GM19238 (cell line): Measurements from ENCODE around the gene P2RX6.
"Not testable (repeated sequence)": the region's sequence is repeated elsewhere in the genome, so short reads cannot be mapped to it uniquely, and the experiment has no call there.

Experiments used
- DNase-seq: peaks from one replicate; pipeline ENCODE4 v3.0.0; 2011; ENCODE audit warnings: low spot score; ENCODE audit not compliant: insufficient read length

Gene P2RX6

DNA sequence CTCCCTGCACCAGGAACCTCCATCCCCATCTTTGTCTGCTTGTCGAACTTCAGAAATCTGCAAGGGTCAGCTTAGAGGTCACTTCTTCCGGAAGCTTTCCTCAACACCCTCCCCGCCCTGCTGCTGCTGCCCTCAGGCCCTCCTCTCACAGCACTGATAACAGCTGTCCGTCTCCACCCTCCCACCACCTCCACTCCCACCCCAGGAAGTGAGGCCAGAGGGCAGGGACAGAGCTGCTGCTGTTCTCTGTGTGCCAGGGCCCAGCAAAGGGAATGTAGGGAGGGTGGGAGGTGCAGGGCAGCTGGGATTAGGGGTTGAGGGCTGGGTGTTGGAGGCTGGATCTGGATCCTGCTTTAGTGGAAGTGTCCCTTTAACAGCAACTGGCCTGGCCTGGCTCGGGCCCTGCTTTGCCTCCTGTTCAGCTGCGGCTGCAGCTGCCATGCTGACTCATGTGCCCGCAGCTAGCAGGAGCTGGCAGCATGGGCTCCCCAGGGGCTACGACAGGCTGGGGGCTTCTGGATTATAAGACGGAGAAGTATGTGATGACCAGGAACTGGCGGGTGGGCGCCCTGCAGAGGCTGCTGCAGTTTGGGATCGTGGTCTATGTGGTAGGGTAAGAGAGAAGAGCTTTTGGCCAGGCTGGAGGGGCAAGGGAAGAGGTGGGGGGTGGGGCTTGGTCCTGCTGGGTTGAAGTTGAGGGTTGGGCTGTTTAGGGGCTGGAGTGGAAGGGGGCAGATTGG, at the start of gene P2RX6:
Gene P2RX6, plus strand, starts transcription at position 440 of the 740 bp plus-strand sequence. Its CDS starts 10 bp downstream, at position 450.
- DNase-seq = no peak

DNA sequence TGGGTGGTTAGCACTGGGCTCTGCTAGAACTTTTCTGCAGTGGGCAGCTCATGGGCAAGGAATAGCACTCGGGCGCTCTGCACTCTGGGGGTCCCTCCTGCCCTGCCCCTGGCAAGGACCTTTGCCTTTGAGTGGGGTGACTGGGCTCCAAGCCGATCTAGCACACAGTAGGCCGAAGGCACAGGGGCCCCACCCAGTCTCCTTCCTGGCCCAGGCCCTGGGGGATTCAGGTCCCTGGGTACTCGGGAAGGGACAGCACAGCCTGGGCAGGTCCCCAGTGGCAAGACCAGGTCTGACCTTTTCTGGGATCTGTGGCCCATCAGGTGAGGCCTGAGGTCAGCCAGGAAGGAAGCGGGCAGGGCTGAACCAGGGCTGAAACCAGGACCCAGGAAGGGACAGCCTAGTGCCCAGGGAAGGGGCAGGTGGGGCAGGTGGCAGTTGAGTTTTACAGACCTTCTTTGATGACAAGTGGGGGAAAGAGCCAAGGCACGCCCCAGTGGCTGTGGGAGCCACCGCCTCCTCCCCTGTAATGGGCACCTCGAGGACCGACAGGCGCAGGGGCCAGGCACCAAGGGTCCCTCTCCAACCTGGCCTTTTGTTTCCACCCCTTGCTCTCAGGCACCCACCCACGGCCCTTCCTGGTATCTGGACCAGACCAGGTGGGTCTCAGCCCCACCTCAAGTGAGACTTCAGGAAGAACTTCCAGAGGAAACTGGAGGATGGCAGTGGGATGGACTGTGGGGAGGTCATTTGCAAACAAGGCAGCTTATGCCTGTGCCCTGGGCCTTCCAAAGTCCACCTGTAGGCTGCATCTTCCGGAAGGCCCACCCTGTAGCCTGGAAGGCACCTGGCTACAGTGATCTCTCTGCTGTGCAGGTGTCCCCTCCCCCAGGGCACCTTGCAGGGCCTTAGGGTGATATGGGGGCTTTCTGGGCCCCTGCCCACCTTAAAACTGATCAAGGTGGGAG, 48.8 kb upstream of the P2RX6 start:
- DNase-seq = no peak

DNA sequence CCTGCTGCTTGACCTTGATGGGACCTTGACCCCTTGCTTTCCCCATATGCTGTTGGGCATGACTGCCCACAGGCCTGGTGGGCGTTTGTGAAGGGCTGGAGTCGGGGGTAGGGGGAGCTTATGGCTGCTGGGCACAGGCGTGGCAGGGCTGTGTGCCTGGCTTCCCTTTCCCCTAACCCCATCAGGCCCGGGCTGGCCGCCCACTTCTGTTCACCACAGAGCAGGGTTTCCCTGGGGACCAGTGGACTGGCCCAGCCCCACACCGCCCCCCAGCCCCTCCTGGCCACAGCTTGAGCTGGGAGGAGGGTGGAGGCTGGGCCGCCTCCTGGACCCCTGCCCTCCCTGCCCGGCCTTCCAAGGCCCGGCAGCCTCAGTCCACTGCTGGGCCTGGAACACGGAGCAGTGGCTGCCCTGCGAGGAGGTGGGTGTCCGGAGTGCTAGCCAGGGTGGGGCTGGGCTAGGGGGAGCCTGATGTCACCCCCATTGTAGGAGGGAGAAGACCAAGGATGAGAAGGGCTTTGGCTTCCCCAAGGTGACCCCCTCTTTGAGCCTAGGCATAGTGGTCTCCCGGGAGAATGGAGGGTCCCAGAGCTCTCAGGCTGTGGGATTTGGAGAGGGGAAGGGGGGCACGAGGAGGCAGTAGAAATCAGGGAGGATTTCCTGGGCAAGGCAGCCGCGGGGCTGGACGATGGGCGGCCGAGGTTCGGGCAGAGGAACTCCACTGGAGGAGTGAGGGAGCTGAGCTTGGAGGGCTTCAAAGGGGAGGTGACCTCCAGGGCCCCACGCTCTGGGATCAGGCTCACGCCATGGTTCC, 47.9 kb upstream of the P2RX6 start, which contains the start of gene AIFM3:
Gene AIFM3, plus strand, starts transcription at position 373 of the 814 bp plus-strand sequence. CDS start 690 bp downstream, outside the sequence.
- no peak for DNase-seq

DNA sequence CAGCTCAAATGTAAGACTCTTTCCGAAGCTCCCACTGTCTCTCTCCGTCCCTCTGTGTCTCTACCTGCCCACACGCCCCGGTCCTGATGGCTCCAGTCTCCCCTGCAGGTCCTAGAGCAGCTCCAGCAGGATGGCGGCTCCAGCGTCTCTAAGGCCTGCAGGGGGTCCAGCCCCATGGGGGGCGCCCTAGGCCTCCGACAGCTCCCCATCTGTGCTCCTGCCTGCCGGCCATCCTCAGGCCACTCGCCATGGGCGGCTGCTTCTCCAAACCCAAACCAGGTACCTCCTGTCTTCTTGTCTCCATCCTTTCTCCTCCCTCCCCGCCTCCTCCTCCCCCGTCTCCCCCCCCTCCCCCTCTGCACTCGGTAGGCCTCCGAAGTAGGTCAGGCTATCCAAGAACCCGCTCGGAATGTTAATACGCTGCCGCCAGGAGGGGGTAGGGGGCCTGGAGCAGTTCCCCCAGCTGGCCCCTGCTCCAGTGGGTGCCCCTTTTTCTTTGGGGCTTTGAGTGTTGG, 47.2 kb upstream of the P2RX6 start:
- no peak for DNase-seq

DNA sequence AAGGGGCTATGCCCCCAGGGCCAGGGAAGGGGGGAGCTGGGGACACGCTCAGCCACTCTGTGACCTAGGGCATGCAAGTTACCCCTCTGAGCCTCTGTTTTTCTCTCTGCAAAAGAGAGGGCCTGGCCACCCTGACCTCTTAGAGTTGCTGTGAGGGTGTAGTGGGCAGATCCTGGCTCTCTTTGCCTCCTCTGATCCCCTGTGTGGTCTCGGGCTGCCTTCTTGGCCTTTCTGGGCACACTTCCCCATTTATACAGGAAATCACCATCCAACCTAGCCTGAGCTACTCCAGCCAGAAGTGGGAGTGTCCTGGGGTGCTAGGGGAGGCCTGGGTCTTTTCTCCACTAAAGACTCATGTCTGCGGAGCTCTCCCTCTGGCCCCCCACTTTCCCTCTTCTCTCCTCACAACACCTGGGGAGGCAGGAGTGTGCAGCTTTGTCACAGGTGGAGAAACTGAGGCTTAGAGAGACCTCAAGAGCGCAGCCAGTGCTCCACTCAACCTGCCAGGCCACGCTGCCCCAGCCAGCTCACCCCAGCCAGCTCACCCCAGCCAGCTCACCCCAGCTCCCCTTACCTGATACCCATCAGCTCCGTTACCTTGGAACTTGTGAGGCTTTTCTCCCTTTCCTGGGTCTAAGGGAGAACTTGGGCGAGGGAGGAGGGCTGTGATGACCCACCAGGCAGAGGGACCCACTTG, 46.5 kb upstream of the P2RX6 start:
- no peak for DNase-seq

DNA sequence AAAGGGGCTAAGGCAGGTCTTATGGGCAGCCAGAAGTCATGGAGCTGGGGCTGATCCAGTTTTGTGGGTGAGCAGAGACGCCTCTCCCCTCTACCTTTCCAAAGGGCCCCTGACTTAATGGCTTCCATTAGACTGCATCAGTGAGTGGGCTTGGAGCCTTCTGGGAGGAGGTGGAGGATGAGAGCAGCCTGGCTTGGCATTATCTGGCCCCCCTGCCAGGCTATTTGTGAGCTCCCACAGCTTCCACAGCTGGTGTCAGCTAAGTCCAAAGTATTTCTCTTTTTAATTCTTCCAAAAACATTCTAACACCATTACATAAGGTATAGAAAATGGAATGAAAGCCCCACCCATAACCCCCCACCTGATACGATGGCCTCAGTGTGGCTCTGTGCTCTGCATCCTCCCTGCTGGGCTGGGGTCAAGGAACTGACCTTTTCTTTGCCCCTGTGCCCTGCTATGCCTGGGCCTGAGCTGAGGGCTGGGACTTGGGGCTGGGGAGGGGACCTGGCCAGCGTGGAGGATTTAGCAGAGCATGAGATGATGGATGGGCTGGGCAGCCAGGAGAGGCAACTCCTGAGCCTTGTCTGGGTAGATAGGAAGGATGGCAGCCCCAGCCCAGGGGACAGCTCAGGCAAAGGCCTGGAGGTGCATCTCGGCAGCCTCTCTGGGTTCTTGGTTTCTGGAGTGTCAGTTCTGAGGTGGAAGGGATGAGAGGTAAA, 43.9 kb upstream of the P2RX6 start:
- DNase-seq = no peak

- DNase-seq = not testable (repeated sequence)
These were observed 42.8 kb upstream of the P2RX6 start for GRCh38 chr22:20972014-20972694.

DNA sequence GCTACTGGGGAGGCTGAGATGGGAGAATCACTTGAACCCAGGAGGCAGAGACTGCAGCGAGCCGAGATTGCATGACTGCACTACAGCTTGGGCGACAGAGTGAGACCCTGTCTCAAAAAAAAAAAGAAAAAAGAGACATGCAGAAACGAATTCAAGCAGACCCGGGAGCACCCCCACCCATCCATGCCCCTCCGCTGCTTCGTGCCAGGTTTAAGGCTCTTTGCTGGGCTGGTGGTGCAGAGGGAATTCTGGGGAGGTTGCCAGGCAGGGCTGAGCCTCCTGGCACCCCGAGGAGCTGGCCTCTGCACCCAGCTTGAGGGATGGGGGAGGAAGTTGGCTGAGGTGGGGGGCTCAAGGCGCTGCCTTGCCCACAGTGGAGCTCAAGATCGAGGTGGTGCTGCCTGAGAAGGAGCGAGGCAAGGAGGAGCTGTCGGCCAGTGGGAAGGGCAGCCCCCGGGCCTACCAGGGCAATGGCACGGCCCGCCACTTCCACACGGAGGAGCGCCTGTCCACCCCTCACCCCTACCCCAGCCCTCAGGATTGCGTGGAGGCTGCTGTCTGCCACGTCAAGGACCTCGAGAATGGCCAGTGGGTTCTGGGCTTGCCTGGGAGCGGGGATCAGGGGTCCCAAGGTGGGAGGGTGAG, 41.9 kb upstream of the P2RX6 start:
- no peak for DNase-seq

- DNase-seq = no peak
These were observed 41.2 kb upstream of the P2RX6 start for GRCh38 chr22:20973634-20974286.

DNA sequence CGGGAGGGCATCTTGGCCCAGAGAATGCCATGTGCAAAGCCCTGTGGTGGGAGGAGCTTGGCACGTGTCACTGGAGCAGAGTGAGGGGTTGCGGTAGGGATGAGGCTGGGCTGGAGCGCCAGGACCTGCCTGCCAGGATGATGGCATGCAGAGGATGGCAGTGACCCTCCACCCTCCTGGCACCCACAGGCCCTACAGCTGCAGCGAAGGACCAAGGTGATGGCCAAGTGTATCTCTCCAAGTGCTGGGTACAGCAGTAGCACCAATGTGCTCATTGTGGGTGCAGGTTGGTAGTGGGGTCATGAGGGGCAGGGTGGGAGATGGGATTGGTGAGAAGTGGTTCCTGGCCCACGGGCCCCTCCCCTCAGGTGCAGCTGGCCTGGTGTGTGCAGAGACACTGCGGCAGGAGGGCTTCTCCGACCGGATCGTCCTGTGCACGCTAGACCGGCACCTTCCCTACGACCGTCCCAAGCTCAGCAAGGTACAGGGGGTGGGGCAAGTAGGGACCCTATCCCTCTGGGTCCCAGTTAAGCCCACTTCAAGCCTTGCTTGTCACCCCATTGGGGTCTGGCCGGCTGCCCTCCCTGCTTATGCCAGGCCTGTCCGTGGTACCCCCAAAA, 40.5 kb upstream of the P2RX6 start:
- no peak for DNase-seq

DNA sequence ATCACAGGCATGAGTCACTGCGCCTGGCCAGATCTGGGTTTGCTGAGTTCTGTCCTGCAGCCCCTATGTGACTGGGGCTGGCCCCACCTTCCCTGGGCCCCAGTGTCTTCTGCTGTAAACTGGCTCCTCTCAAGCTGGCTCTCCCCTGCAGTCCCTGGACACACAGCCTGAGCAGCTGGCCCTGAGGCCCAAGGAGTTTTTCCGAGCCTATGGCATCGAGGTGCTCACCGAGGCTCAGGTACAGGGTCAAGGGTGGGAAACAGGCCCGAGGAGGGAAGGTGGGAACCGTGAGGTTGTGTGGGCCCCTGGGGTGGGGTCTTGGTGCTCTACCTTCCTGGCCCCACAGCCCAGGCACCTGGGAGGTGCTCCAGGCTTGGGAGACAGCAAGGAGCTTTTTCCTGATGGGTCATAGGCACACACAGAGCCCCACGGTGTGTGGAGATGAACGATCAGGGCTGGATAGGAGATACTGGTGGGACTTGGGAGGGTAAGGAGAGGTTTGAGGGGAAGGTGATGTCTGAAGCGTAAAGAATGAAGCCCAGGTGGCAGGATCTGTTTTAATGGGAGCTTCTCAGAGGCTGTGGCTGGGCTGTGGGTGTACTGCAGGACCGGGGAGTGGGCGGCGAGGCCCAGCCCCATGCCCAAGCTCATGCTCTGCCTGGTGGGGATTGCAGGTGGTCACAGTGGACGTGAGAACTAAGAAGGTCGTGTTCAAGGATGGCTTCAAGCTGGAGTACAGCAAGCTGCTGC, 39.2 kb upstream of the P2RX6 start:
- no peak for DNase-seq

DNA sequence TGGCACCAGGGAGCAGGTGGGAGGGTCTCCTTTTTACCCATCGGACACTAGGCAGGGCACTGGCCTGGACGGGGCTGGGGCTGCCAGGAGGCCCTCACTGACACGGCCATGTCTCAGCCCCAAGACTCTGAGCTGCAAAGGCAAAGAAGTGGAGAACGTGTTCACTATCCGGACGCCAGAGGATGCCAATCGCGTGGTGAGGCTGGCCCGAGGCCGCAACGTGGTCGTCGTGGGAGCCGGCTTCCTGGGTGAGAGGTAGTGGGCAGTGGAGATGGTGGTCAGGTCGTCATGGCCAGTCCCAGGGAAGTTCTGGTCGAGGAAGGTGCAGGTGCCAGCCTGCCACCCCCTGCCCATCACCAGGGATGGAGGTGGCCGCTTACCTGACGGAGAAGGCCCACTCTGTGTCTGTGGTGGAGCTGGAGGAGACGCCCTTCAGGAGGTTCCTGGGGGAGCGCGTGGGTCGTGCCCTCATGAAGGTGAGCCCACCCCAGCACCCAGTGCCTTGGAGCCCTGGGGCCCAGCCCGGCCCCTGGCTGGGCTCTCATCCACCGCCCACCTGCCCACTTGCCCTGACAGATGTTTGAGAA, 38.6 kb upstream of the P2RX6 start:
- no peak for DNase-seq

DNA sequence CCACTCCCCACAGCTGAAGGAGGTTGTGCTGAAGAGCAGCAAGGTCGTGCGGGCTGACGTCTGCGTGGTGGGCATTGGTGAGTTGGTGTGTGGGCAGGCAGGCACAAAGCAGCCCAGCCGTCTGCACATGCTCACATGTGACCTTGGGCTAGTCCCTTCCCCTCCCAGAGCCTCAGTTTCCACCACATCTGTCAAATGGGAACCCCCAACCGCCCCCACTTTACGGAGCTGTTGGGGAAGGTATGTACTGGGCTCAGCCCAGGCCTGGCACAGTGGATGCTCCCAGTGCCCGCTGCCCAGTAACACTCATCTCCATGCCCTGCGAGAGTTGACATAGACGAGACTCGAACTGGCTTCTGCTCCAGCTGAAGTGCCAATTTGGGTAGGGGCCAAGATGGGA, 37.9 kb upstream of the P2RX6 start:
- DNase-seq = no peak

- no peak for DNase-seq
These were observed 37.3 kb upstream of the P2RX6 start for GRCh38 chr22:20977516-20978170.

- no peak for DNase-seq
These were observed 36.5 kb upstream of the P2RX6 start for GRCh38 chr22:20978419-20978818.

DNA sequence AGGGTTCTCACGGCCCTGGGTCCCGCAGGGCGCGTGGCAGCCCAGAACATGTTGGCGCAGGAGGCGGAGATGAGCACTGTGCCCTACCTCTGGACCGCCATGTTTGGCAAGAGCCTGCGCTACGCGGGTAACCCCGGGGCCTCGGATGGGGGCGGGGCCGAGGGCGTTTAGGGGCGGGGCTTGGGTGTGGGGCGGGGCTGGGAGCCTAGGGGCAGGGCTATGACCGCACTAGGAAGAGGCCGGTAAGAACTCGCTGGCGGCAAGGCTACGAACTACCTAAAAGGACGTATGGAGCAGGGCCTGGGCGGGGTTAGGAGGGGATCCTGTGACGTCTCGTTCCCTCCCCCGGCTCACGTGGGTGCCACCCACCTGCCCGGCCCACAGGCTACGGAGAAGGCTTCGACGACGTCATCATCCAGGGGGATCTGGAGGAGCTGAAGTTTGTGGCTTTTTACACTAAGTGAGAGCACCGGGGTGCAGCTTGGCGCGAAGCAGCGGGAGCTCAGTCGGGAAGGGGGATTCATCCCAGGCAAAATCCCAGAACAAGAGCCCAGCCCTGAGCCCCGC, 35.6 kb upstream of the P2RX6 start:
- no peak for DNase-seq
